ENCODE results near the gene EML5. TPM values are rescaled to one million over a fixed set of nuclear protein-coding genes. Genes with fewer than 3 reads are reported as not detected.

The EML5 gene
- total RNA-seq, 8 experiments from 2014 or later = 0.45 to 6.1 (median 3.3) TPM; not detected in 2

- WGBS, 10 experiments = 0 to 3% (median 1%) methylated on average over 5 to 17 of the region's 99 CpGs; no CpG with 5 or more reads in 6 of the 10 experiments
- peak; percentile 92 to 95 (median 93) for ATAC-seq (replicated peaks in 6 of 8)
- peak within 1 kb of the TSS; percentile 69 to 92 (median 84) for H3K4me3 ChIP-seq
- peaks cover 5 to 10% of the 10 kb centered on the region in 2 donors for H3K4me1 ChIP-seq (replicated peaks in 1 of 2)
- H3K27ac ChIP-seq = peak within 1 kb of the TSS; percentile 71 to 90
- in situ Hi-C loops (cut with MboI; ENCODE audit: low pct_unique_long_range_greater_than_20kb in 2 of 9, low sequenced_read_pairs in 9 of 9, unreplicated experiment in 9 of 9) = loop anchor here in 1 of 9 experiments (25.0 kb wide), 1 partner anchor 551 kb away; the partner anchor contains the start of gene GPR65
Observed at GRCh38 chr14:88562831-88563686, 229.7 kb downstream of the EML5 start, which contains the start of gene ZC3H14. TSS of gene ZC3H14 (plus strand) at chr14:88563037. CDS start at chr14:88563134, 97 bp downstream.

- Histone ChIP-seq H3K27ac (no peak overlapping the region), H3K4me3 (peak overlapping the region; percentile 69 to 92 (median 84)), H3K4me1 (replicated peaks in 1 of 2) (peaks cover 5 to 10% of the 10 kb centered on the region in 2 donors)
- in situ Hi-C loops (cut with MboI; ENCODE audit: low pct_unique_long_range_greater_than_20kb in 2 of 9, low sequenced_read_pairs in 9 of 9, unreplicated experiment in 9 of 9) = loop anchor here in 1 of 9 experiments (25.0 kb wide), 1 partner anchor 550 kb away; the partner anchor contains the start of gene GPR65
- peak in 1 of 8 experiments; percentile 1 for ATAC-seq (replicated peaks in 6 of 8)
- WGBS, 10 experiments = 0 to 47% (median 24%) methylated on average over 1 to 4 of the region's 5 CpGs; no CpG with 5 or more reads in 4 of the 10 experiments
Observed at GRCh38 chr14:88562532-88562830, 230.3 kb downstream of the EML5 start.

Other genes starting within 250 kb of the EML5 start
- 10 to 100 TPM in 2 of 8 experiments, 1 to 10 TPM in 6; 3.6 to 19.2 (median 5.1) TPM for gene PTPN21, start 237.9 kb downstream of the EML5 start, total RNA-seq
- gene ZC3H14, start 229.9 kb downstream of the EML5 start, total RNA-seq = 10 to 100 TPM; 32.3 to 64.7 (median 48.3) TPM
- 10 to 100 TPM; 12.7 to 41.8 (median 18.3) TPM for gene TTC8, start 31.7 kb upstream of the EML5 start, total RNA-seq

All from motor neuron (in vitro differentiated cells).